K562 (cell line): Measurements from ENCODE around the gene TXNRD1. TPM values are rescaled to one million over a fixed set of nuclear protein-coding genes. Genes with fewer than 3 reads are reported as not detected.
A peak's percentile ranks its signal among the peaks of the same experiment; 100 is the strongest.

Experiments
- ARID1B ChIP-seq: fragments of 450-650 bp; IDR thresholded peaks from 2 replicates; pipeline ENCODE4 v1.6.1; 2016; ENCODE audit warnings: antibody characterized with exemption, mild to moderate bottlenecking, inconsistent platforms
- CBX2 ChIP-seq: fragments of 200-600 bp; sonication (generic); IDR thresholded peaks from one replicate; pipeline ENCODE4 v1.6.1; 2012; ENCODE audit warnings: mild to moderate bottlenecking, low read length, inconsistent platforms; ENCODE audit not compliant: insufficient read depth, poor library complexity, severe bottlenecking
- CEBPB ChIP-seq: fragments of 450-650 bp; IDR thresholded peaks from 2 replicates; pipeline ENCODE4 v1.6.1; 2016; ENCODE audit warnings: missing genetic modification characterization, missing compliant biosample characterization
- HDAC2 ChIP-seq: fragments of 450-650 bp; IDR thresholded peaks from 2 replicates; pipeline ENCODE4 v1.6.1; 2016; ENCODE audit warnings: mild to moderate bottlenecking
- HNRNPLL ChIP-seq: fragments of 200-400 bp; formaldehyde crosslinking; IDR thresholded peaks from 2 replicates; pipeline ENCODE4 v1.6.1; 2017; ENCODE audit warnings: low read length, low read depth, mild to moderate bottlenecking; ENCODE audit not compliant: poor library complexity, severe bottlenecking
- HOMEZ ChIP-seq: fragments of 250-450 bp; sonication (Bioruptor Pico); IDR thresholded peaks from 2 replicates; pipeline ENCODE4 v1.4.0; 2020; ENCODE audit warnings: mild to moderate bottlenecking, moderate library complexity
- L3MBTL2 ChIP-seq: fragments of 450-650 bp; IDR thresholded peaks from 2 replicates; pipeline ENCODE4 v1.6.1; 2016; ENCODE audit warnings: mild to moderate bottlenecking, moderate library complexity
- MTA1 ChIP-seq: fragments of 450-650 bp; IDR thresholded peaks from 2 replicates; pipeline ENCODE4 v1.6.1; 2017; ENCODE audit warnings: borderline replicate concordance
- NBN ChIP-seq: fragments of 450-650 bp; IDR thresholded peaks from 2 replicates; pipeline ENCODE4 v1.6.1; 2016; ENCODE audit warnings: low read depth, mild to moderate bottlenecking
- NCOA6 ChIP-seq: fragments of 450-650 bp; IDR thresholded peaks from 2 replicates; pipeline ENCODE4 v1.6.1; 2017; ENCODE audit warnings: mild to moderate bottlenecking
- NFIC ChIP-seq: fragments of 450-650 bp; IDR thresholded peaks from 2 replicates; pipeline ENCODE4 v1.6.1; 2017; ENCODE audit warnings: mild to moderate bottlenecking, inconsistent platforms
- POLR2A ChIP-seq: fragments of 450-650 bp; conservative IDR thresholded peaks from 2 replicates; pipeline ENCODE4 v1.6.1; 2016
- SAFB ChIP-seq: fragments of 200-400 bp; formaldehyde crosslinking; IDR thresholded peaks from 2 replicates; pipeline ENCODE4 v1.6.1; 2017; ENCODE audit warnings: low read depth, low read length, borderline replicate concordance
- TAF9B ChIP-seq: fragments of 450-650 bp; IDR thresholded peaks from 2 replicates; pipeline ENCODE4 v1.6.1; 2018; ENCODE audit warnings: mild to moderate bottlenecking; ENCODE audit not compliant: partially characterized antibody
- TFAM ChIP-seq: fragments of 250-450 bp; sonication (Bioruptor Pico); conservative IDR thresholded peaks from 2 replicates; pipeline ENCODE4 v1.5.0; 2021; ENCODE audit warnings: mild to moderate bottlenecking, moderate library complexity
- WHSC1 ChIP-seq: IDR thresholded peaks from one replicate; pipeline ENCODE4 v1.6.1; 2012; ENCODE audit warnings: low read length, control low read depth, inconsistent platforms
- ZC3H4 ChIP-seq: sonication (generic); formaldehyde crosslinking; IDR thresholded peaks from 2 replicates; pipeline ENCODE4 v1.9.0; 2021; ENCODE audit warnings: missing genetic modification reagents, borderline replicate concordance
- ZNF324 ChIP-seq: fragments of 250-450 bp; sonication (Bioruptor Pico); IDR thresholded peaks from 2 replicates; pipeline ENCODE4 v1.4.0; 2020; ENCODE audit warnings: mild to moderate bottlenecking
- ZNF354B ChIP-seq: fragments of 250-450 bp; sonication (Bioruptor Pico); IDR thresholded peaks from 2 replicates; pipeline ENCODE4 v1.4.0; 2020
- polyA plus RNA-seq, 8 experiments: library from polyadenylated mRNA; depleted of rRNA in 4 of 8; stranded (reverse) in 5 of 8; unstranded in 3 of 8; fragments of >200 nt; fragmentation: Nextera tagmentation in 2 of 8; fragmentation: Illumina TruSeq in 1 of 8; extraction: Ambion mirVana in 2 of 8; extraction: Trizol in 1 of 8; gene quantifications; 2 replicates each; pipeline versions ENCODE4 v1.2.1 to v1.2.3, GENCODE V29; 2011 to 2014; ENCODE audit warnings: inconsistent platforms in 1 of 8, missing spikeins in 1 of 8
- total RNA-seq, 7 experiments: library from RNA; depleted of rRNA in 6 of 7; stranded (reverse); fragments of >200 nt in 6 of 7; fragmentation: Illumina TruSeq in 2 of 7; extraction: Trizol in 2 of 7; gene quantifications; 2 replicates each; pipeline versions ENCODE4 v1.2.1 to v1.2.3, GENCODE V29; 2011 to 2021; ENCODE audit warnings: low replicate concordance in 1 of 7
- TF ChIP-seq, protein P1 (sequence below): fragments of 250-450 bp; sonication (Bioruptor Pico); IDR thresholded peaks from 2 replicates; pipeline ENCODE4 v1.8.0; 2022; ENCODE audit warnings: moderate library complexity, mild to moderate bottlenecking, inconsistent platforms
- TF ChIP-seq, protein P2 (sequence below): fragments of 200-800 bp; sonication (Bioruptor generic); IDR thresholded peaks from 2 replicates; pipeline ENCODE4 v1.6.1; 2017; ENCODE audit warnings: missing genetic modification characterization, missing compliant biosample characterization

The TXNRD1 gene
- total and polyA plus RNA-seq, 9 of the 15 experiments (the other 6 are each of a cell fraction or from before 2014, with no cell fraction given), result 107 to 189 (median 146) TPM

- TF ChIP-seq, protein P1, sequence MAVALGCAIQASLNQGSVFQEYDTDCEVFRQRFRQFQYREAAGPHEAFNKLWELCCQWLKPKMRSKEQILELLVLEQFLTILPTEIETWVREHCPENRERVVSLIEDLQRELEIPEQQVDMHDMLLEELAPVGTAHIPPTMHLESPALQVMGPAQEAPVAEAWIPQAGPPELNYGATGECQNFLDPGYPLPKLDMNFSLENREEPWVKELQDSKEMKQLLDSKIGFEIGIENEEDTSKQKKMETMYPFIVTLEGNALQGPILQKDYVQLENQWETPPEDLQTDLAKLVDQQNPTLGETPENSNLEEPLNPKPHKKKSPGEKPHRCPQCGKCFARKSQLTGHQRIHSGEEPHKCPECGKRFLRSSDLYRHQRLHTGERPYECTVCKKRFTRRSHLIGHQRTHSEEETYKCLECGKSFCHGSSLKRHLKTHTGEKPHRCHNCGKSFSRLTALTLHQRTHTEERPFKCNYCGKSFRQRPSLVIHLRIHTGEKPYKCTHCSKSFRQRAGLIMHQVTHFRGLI, result 0 out of 2 replicates have a peak, but pooled peaks have one; percentile 31
- TF ChIP-seq CEBPB (tag) (peak; percentile 87), CBX2 (no peak), MTA1 (peak; percentile 35; the same call in 1 of the 2 replicates), NFIC (peak; percentile 74), ZC3H4 (no peak), POLR2A (no peak), HNRNPLL (no peak), L3MBTL2 (peak; percentile 35; the same call in 1 of the 2 replicates), TAF9B (no peak), NBN (no peak), TFAM (no peak), WHSC1 (no peak), SAFB (no peak), ARID1B (peak; percentile 59; the same call in 1 of the 2 replicates), HDAC2 (0 out of 2 replicates have a peak, but pooled peaks have one; percentile 33), ZNF324 (CRISPR knock-in tag) (no peak), NCOA6 (no peak), ZNF354B (CRISPR knock-in tag) (no peak), HOMEZ (CRISPR knock-in tag) (no peak)
- TF ChIP-seq, protein P2, sequence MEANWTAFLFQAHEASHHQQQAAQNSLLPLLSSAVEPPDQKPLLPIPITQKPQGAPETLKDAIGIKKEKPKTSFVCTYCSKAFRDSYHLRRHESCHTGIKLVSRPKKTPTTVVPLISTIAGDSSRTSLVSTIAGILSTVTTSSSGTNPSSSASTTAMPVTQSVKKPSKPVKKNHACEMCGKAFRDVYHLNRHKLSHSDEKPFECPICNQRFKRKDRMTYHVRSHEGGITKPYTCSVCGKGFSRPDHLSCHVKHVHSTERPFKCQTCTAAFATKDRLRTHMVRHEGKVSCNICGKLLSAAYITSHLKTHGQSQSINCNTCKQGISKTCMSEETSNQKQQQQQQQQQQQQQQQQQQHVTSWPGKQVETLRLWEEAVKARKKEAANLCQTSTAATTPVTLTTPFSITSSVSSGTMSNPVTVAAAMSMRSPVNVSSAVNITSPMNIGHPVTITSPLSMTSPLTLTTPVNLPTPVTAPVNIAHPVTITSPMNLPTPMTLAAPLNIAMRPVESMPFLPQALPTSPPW, result peak; percentile 38; the same call in 1 of the 2 replicates
Measured at GRCh38 chr12:104177663-104178501, 37.7 kb upstream of the TXNRD1 start (continued).
